GM18508 (cell line): ENCODE results near the gene TMED6.
A peak's percentile ranks its signal among the peaks of the same experiment; 100 is the strongest.

Experiments used
- ATAC-seq: cut with Tn5 transposase; IDR thresholded peaks from one replicate; pipeline ENCODE4 v1.9.1; 2021; ENCODE audit warnings: moderate number of reproducible peaks; ENCODE audit not compliant: insufficient read depth, unreplicated experiment

TMED6 gene

DNA sequence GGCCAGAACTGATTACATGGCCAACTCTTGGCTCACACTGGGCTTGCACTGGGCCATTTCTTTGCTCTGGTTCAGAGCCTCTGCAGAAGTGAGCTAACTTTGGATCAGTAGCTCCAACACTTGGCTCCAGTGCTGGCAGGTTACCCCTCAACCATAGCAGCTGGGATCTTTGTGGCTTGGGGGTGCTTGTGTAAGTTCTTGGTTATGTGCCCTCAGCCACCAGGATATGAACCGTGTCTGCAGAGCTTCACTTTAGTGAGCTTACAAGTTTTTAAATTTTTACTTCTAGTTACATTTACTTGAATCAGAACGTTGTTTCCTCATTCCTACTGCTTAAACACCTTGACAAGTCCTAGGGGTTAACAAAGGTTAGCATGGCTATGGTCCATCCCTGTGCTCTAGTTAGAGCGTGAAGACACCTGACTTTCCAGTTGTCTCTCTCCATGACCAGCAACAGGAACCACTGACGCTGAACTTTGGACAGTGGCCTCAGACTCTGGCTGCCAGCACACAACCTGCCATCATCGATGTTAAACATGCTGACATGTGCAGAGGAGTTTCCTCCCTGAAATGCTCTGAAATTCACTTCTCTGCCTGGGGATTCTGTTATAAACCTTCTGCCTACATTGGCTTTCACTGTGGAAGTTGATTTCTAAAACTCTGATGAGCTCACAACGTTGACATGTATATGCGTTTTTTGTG is 25.3 kb downstream of the TMED6 start:
- ATAC-seq: no peak

DNA sequence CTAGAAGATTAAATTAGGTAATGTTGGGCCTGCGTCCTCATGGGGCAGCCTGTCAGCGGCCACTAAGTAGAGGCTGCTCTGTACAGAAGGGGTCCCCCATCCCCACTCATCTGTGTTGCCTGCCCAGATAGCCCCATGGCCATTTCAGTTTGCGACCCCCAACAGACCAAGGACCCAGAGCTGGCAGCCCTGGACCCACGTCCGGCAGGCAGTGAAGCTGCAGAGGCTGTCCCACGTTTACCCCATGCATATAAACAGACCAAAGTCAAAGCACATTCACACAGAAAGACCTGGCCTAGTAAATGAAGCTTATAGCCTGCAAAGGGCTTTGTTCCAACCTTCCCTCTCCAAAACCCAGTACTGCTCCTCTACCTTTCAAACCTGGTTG is 25.8 kb downstream of the TMED6 start:
- ATAC-seq: no peak

DNA sequence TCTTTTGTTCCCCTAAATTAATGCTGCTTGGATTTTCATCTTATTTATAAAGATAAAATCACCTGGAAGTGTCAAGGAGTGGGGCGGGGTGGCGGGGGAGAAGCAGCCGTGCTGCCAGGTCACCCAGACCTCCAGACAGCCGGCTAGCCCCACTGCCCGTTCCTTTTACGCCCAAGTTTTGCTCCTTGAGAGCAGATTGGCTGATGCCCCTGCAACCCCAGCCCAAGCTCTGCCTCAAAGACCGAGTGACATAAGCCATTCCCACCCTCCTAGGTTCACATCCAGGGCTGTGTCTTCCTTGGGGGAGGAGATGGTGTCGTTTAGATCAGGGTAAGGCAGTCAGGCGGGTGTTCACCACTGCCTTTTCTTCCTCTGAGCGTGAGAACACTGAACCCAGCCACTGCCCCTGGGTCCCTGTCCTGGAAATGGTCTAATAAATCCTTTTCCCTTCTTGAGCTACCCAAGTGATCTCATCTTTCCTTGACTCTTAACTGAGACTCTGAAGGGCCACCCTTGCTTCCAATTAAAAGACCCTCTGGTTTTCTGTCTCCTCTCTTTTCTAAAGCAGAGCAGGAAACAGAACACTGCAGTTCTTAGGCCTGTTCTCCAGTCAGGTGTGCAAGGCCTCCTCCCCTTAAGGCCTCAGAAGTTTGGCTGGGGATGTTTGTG is 26.9 kb downstream of the TMED6 start:
- no peak for ATAC-seq

DNA sequence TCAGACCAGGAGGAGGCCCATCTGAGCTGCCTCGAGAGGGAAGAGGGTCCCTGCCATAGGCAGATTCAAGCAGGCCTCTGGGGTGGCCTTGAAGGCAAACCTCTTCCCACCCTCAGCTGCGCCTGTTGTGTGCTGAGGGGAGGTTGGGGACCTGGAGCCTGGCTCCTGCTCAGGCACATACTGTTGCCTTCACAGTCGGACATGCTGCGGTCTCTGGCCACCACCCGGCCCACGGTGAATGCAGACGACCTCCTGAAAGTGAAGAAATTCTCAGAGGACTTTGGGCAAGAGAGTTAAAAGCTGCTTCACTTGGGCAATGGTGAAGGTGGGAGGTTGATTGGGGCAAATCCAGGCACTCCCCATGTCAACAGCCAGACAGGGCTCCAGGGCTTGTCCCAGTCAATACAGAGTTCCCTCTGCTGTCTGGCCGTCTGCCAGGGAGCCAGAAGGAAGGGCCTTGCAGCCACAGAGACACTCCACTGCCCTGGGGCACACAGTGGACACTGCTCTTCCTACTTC is 27.5 kb downstream of the TMED6 start:
- ATAC-seq: no peak

DNA sequence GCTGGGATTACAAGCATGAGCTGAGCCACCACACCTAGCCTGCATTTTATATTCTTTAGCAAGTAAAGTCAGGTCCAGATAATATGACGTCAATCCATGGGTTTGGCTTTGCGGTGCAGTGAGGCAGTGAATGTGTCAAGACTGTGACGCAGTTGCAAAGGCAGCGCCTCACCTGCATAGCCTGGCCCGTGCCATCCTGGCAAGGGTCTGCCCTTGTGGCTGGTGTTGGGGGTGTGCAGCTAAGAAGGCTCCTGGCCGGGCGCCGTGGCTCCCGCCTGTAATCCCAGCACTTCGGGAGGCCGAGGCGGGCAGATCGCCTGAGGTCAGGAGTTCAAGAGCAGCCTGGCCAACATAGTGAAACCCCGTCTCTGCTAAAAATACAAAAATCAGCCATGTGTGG is 28.2 kb downstream of the TMED6 start:
- ATAC-seq: no peak

DNA sequence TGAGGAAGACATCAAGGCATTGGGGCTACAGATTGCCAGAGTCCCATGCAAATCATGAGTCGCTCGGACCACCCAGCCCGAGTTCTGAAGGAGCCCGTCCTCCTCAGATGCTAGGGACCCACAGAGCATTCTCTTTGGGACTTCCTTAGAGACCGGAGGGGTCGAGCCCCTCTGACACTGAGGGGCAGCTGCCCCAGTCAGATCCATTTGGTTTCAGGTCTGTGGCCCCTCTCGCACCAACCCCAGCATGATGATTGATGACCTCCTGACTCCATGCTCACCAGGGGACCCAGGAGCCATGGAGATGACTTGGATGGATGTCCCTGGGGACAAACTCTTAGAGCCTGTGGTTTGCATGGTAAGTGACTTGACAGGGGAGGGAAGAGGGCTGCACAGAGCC is 29.2 kb downstream of the TMED6 start:
- ATAC-seq: no peak

DNA sequence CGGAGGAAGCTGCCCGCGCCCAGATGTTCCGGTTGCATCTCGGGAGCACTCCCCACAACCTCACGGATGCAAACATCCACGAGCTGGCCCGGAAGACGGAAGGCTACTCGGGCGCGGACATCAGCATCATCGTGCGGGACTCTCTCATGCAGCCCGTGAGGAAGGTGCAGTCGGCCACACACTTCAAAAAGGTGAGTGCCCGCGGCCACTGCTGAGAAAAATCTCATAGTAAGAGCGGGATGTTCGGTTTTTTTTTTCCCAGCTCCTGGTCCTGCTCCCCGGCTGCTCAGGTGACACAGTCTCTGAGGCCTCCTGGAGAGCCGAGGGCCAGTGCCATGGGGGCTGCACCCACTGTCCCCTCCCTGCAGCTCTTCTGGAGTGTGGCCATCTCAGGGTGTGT is 30.5 kb downstream of the TMED6 start:
- ATAC-seq: no peak

DNA sequence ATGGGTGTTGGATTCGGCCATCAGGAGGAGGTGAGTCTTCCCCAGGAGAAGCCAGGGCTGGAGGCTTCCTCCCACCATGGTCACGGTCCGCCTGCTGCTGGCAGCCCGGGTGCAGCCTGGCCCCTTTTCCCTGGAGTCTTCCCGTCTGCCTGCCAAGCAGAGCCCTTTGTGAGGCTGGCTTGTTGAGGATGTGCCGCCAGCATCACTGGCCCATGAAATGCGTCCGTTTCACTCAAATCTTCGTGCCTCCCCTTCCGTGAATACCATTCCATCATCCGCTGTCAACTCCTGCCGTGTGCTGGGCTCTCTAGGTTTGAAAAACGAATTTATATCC is 30.9 kb downstream of the TMED6 start:
- ATAC-seq: no peak

DNA sequence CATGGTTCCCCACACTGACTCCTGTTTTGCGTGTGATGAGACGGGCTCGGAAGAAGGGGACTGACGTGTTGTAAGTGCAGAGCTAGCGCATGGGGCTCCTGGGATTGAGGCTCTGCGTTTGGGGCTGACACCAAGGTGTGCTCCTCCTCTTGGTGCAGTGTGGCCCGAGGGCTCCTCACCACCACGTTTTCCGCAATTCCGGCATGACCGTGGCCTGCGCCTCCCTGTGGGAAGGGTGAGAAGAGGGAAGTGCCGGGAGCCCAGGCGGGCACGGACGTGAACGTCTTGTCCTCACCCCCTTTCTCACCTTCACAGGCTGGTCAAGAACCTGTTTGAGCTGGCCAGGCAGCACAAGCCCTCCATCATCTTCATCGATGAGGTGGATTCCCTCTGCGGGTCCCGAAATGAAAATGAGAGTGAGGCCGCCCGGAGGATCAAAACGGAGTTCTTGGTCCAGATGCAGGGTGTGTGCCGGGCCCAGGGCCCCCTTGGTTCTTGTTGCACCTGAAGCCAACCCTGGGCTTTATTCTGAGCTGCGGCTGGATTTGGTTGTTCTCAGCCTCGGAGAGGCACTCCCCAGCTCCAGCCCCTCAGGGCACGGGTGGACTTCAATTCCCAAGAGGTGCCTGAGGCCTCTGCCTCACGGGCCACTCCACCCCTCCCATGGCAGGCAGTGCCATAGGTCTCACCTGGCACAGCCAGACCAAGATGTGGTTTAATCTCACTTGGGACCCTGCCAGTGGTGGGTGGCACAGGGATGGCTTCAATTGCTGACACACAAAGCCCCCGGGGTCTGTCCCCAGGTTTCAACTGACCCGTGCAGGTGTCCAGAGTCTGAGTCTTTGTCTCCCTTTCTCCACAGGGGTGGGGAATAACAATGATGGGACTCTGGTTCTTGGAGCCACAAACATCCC is 31.5 kb downstream of the TMED6 start:
- no peak for ATAC-seq

DNA sequence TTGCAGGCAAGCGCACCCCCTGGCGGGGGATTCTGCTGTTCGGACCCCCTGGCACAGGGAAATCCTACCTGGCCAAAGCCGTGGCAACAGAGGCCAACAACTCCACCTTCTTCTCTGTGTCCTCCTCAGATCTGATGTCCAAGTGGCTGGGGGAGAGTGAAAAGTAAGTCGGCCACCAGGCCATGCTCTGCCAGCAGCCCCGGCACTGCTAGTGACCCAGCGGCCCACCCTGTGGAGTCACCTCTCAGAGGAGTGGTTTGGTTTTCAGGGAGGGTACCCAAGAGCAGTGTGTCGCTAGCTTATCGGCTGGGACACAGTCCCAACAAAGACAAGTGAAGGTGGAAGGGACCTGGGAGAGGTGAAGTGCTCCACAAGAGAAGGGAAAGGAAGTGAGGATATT is 32.2 kb downstream of the TMED6 start:
- no peak for ATAC-seq

DNA sequence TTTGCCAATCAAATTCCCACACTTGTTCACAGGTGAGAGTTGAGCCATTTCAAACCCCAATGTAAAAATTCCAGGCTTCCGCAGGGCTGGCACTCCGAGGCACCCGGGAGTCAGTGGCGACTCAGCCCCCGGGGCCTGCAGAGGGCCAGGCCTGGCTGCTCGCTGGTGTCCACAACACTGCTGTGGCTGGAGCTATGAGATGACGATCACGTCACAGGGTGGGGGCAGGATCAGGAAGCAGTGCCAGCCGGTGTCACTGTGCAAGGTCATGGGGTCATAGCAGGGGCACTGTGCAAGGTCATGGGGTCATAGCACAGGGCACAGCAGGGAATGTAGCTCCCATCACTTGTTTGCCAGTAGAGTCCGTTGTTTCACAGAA is 32.7 kb downstream of the TMED6 start:
- no peak for ATAC-seq

DNA sequence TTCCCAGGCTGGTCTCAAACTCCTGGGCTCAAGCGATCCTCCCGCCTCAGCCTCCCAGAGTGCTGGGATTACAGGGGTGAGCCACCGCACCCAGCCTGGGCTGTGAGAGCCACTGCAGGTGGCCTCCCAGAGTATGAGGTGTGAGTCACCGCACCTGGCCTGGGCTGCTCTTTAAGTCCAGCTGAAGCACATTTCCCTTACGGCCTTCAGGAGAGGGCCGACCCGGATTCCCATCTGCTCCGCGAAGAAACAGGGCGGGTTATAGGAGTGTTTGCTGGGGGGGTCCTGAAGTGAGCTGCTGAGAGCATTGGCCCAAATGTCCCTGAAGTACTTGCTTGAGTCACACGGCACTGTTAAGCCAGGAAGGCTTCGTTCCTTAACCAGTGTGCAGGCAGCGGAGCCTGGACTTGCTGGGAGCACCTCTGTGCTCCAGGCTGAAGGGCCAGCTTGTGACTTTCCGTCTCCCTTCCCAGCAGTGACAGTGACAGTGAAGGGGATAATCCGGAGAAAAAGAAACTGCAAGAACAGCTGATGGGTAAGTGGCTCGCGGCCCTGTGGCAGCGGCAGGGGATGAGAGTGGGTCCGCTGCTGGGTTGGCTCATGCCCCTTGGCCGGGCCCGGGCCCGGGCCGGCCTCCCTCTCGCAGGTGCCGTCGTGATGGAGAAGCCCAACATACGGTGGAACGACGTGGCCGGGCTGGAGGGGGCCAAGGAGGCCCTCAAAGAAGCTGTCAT is 33.2 kb downstream of the TMED6 start:
- ATAC-seq: no peak

DNA sequence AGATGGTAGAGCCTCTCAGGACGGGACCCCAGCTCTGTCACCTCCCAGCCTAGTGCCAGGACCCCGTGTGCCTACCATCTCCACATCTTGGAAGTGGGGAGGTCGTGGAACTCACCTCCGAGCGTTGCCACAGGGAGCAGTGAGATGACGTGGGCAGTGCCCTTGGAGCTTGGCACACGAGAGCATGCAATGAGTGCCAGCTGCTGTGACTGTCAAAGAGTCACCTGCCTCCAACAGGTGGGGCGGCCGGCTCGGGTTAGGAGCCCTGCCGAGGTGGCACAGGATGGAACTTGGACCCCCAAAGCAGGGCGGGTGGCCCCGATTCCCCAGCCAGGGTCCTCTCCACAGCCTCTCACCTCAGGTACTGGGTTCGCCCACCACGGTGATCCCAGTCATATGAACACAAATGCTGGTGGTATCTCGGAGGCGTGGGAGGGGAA is 35.0 kb downstream of the TMED6 start:
- ATAC-seq: no peak

DNA sequence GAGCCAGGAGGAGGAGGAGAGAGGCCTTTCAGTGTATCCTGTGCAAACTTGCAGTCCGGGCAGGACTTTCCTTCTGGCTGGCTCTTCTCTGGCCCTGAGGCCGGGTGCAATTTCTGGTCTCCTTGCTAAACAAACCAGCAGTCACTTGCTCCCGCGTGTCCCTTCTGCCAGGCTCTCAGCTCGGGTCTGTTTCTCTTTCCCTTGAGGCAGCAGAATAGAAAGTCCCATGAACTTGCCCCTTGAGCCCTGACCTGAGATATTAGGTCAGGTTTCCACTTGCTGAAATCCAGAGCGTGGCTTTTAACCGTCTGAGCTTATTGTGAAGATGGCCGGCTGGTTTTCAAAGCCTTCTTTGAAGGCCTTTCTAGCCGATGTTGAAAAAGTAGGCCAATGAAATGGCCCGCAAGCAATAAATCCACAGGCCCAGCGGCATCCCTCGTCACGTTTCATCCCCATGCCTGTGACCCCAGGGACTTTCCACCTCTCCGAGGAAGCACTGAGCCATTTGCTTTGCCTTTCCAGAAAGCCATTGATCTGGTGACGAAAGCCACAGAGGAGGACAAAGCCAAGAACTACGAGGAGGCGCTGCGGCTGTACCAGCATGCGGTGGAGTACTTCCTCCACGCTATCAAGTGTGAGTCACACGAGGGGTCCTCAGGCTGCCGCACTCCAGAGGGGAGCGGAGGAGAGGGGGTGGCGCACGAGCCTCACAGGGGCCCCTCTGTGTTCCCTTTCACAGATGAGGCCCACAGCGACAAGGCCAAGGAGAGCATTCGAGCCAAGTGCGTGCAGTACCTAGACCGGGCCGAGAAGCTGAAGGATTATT is 35.9 kb downstream of the TMED6 start:
- ATAC-seq: no peak

DNA sequence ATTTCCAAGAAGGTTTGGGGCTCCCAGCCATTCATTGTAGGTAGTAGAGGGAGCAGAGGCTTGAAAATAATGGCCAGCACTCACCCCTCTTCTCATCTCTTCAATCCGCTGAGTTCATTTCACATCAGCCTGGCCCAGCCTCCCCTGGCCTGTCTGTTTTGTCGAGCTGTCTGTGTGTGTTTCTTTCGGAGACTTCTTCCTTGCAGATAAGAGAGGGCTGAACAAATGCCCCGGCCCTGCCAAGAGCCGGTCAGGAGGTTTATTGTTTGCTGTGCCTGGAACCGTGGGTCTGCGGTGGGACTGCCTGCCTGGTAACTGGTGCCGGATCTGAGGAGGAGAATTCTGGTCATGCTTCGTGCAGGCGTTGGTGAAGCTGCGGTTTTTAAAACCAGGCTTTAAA is 37.1 kb downstream of the TMED6 start:
- ATAC-seq: no peak

DNA sequence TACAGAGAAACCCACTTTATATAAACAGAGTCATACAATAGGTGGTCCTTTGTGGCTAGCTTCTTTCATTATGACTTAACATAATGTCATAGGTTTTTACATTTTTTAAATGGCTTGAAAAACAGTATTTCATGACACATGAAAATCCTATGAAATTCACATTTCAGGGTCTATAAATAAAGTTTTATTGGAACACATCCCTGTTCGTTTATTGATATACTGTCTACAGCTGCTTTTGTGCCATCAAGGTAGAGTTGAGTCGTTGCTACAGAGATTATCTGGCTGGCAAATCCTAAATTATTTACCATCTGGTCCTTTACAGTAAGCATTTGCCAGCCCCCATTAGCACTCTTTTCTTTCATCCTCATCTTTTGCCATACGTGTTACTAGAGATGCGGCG is 38.1 kb downstream of the TMED6 start:
- ATAC-seq: no peak

DNA sequence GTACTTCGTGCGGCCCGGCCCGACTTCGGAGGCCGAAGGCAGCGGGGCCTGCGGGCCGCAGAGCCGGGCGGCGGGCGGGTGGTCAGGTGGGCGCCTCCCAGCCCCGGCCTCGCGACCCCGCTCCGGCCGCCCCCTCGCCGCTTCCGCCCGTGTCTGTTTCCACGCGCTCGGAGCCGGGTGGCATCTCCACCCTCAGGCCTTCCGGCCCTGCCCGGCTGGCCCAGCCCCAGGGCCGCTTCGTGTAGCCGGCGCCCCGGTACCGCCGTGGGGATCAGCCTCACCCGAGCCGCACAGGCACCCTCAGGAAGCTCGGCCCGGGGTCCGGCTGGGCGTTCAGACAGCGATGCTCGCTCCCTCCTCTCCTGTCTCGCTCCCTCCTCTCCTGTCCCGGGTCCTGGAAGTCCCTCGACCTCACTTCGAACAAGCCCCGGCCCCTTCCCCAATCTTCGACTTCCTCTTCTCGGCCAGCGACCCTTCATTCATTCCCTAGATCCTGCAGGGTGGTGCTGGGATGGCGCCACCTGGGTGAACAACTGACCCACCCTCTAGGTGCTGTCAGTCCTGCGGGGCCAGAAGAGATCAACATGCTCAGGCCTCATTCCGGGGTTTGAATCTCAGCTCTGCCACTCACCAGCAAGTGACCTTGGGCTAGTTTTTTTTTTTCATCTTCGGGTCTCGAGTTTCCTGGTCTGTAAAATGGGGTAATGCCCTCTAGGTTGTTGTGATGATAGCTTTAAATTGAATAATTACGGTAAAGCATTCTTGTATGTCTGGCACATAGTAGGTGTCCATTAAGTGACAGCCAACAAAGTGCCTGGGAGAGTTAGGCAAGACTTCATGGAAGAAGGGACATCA is 39.8 kb downstream of the TMED6 start:
- peak; percentile 27 for ATAC-seq

DNA sequence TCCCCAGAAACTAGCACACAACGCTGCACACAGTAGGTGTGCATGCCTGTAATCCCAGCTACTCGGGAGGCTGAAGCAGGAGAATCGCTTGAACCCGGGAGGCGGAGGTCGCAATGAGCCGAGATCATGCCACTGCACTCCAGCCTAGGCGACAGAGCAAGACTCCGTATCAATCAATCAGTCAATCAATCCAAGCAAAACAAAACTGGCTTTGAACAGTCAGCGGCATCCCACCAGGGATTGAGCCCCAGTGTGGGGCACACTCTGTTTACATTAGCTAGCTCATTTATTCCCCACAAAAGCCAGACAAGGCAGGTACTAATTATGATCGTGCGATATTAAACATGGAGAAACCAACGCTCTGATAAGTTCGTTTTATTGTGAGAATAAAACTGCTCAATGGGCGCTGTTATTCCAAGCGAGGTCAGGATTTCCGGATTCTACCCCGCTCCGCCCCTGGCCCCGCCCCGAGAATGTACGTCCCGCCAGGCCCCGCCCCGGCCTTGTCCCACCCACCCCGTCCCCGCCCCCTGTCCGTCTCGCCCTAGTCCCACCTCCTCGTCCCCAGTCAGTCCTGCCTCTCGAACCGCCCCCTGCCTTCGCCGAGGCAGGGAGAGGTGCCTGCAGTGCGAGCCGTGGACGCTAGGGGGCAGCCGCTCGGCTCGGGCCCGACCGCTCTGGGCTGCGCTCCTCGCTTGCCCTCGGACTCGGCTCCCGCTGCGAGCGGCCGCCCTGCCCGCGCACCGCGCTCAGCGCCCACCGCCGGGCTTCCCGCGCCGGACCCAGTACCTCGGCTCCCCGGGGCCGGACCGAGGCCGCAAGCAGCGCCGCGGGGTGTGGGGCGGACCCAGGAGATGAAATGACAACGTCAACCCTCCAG is 40.7 kb downstream of the TMED6 start, which contains the start of gene VPS4A:
VPS4A (plus strand) TSS at position 698 of the 880 bp plus-strand sequence; CDS start at position 860, 162 bp downstream.
- ATAC-seq: peak; percentile 68
